HEK293 (cell line): ENCODE measurements around the gene PEX11G.

ENCODE experiments used
- CTCF ChIA-PET: fragments of 350-600 bp; formaldehyde crosslinking; extraction: SDS; loops from one replicate; lab custom pipeline; 2021; ENCODE audit warnings: antibody characterized with exemption; lab: Yijun Ruan, JAX
- POLR2A ChIA-PET: fragments of 300-600 bp; formaldehyde crosslinking; extraction: SDS; loops from one replicate; lab custom pipeline; 2020; ENCODE audit warnings: antibody characterized with exemption, inconsistent platforms; lab: Yijun Ruan, JAX
- H3K27ac ChIP-seq: fragments of 200-500 bp; sonication (Bioruptor generic); 2 replicates; pipeline ENCODE4 v1.5.1; 2014; ENCODE audit warnings: low read depth, low read length, control low read depth, inconsistent platforms; ENCODE audit errors: extremely low read depth
- H3K36me3 ChIP-seq, 2 experiments: fragments of 200-500 bp in 1 of 2; sonication (Bioruptor generic) in 1 of 2; 1 replicate in 1 of 2; 2 replicates in 1 of 2; pipeline ENCODE4 v1.5.1; 2014 to 2017; ENCODE audit warnings: inconsistent platforms in 2 of 2, low read length in 2 of 2; ENCODE audit not compliant: control insufficient read depth in 2 of 2, insufficient read depth in 1 of 2
- H3K4me1 ChIP-seq: fragments of 200-500 bp; sonication (Bioruptor generic); 2 replicates; pipeline ENCODE4 v1.5.1; 2014; ENCODE audit warnings: mild to moderate bottlenecking, low read length, inconsistent platforms; ENCODE audit not compliant: control insufficient read depth, insufficient read depth
- H3K4me3 ChIP-seq: 2 replicates; pipeline ENCODE4 v1.5.1; 2011; ENCODE audit warnings: low read depth, mild to moderate bottlenecking, control low read depth, low read length, moderate library complexity
- H3K9me3 ChIP-seq: fragments of 200-500 bp; sonication (Bioruptor generic); 2 replicates; pipeline ENCODE4 v1.5.1; 2014; ENCODE audit warnings: low read depth, low read length, inconsistent platforms; ENCODE audit not compliant: control insufficient read depth, insufficient read depth
- REPIN1 ChIP-seq: fragments of 450-650 bp; formaldehyde crosslinking; IDR thresholded peaks from 2 replicates; pipeline ENCODE4 v1.5.1; 2017; ENCODE audit warnings: missing biosample characterization, missing genetic modification characterization, low read depth
- SETDB1 ChIP-seq: IDR thresholded peaks from one replicate; pipeline ENCODE4 v1.6.1; 2017; ENCODE audit warnings: mild to moderate bottlenecking, low read length, moderate library complexity, mixed read lengths; ENCODE audit not compliant: insufficient read length
- TCF7L2 ChIP-seq: IDR thresholded peaks from 2 replicates; pipeline ENCODE4 v1.6.1; 2011; ENCODE audit warnings: low read depth, mild to moderate bottlenecking, inconsistent platforms, low read length, moderate library complexity, borderline replicate concordance
- ZBTB20 ChIP-seq: fragments of 450-650 bp; formaldehyde crosslinking; IDR thresholded peaks from 2 replicates; pipeline ENCODE4 v1.5.1; 2016; ENCODE audit warnings: missing biosample characterization, missing genetic modification characterization
- ZFP37 ChIP-seq: fragments of 450-650 bp; formaldehyde crosslinking; IDR thresholded peaks from 2 replicates; pipeline ENCODE4 v1.5.1; 2016; ENCODE audit warnings: missing biosample characterization, missing genetic modification characterization
- ZNF157 ChIP-seq: fragments of 450-650 bp; formaldehyde crosslinking; IDR thresholded peaks from 2 replicates; pipeline ENCODE4 v1.5.1; 2016; ENCODE audit warnings: missing biosample characterization, missing genetic modification characterization
- ZNF175 ChIP-seq: fragments of 450-650 bp; formaldehyde crosslinking; IDR thresholded peaks from 2 replicates; pipeline ENCODE4 v1.5.1; 2016; ENCODE audit warnings: missing biosample characterization, missing genetic modification characterization
- ZNF184 ChIP-seq: fragments of 450-650 bp; IDR thresholded peaks from 2 replicates; pipeline ENCODE4 v1.5.1; 2018; ENCODE audit warnings: missing biosample characterization, mild to moderate bottlenecking, missing genetic modification characterization
- ZNF214 ChIP-seq: fragments of 450-650 bp; formaldehyde crosslinking; IDR thresholded peaks from 2 replicates; pipeline ENCODE4 v1.5.1; 2017; ENCODE audit warnings: missing biosample characterization, mild to moderate bottlenecking, missing genetic modification characterization, borderline replicate concordance
- ZNF416 ChIP-seq: fragments of 450-650 bp; formaldehyde crosslinking; IDR thresholded peaks from 2 replicates; pipeline ENCODE4 v1.5.1; 2016; ENCODE audit warnings: missing biosample characterization, missing genetic modification characterization
- ZNF560 ChIP-seq: fragments of 450-650 bp; formaldehyde crosslinking; IDR thresholded peaks from 2 replicates; pipeline ENCODE4 v1.5.1; 2017; ENCODE audit warnings: missing biosample characterization, missing genetic modification characterization, borderline replicate concordance
- ZNF561 ChIP-seq: fragments of 450-650 bp; IDR thresholded peaks from 2 replicates; pipeline ENCODE4 v1.5.1; 2018; ENCODE audit warnings: missing biosample characterization, missing genetic modification characterization, borderline replicate concordance
- ZNF654 ChIP-seq: fragments of 450-650 bp; formaldehyde crosslinking; IDR thresholded peaks from 2 replicates; pipeline ENCODE4 v1.5.1; 2016; ENCODE audit warnings: low read depth, missing biosample characterization, missing genetic modification characterization
- ZNF747 ChIP-seq: fragments of 450-650 bp; formaldehyde crosslinking; IDR thresholded peaks from 2 replicates; pipeline ENCODE4 v1.5.1; 2016; ENCODE audit warnings: missing biosample characterization, missing genetic modification characterization
- ZNF76 ChIP-seq: fragments of 450-650 bp; formaldehyde crosslinking; IDR thresholded peaks from 2 replicates; pipeline ENCODE4; 2016; ENCODE audit warnings: low read depth, missing biosample characterization, missing genetic modification characterization, borderline replicate concordance
- ZNF768 ChIP-seq: fragments of 450-650 bp; formaldehyde crosslinking; IDR thresholded peaks from 2 replicates; pipeline ENCODE4 v1.5.1; 2018; ENCODE audit warnings: missing biosample characterization, mild to moderate bottlenecking, missing genetic modification characterization
- ZSCAN16 ChIP-seq: fragments of 450-650 bp; formaldehyde crosslinking; IDR thresholded peaks from 2 replicates; pipeline ENCODE4 v1.5.1; 2016; ENCODE audit warnings: missing biosample characterization, missing genetic modification characterization
- ZSCAN23 ChIP-seq: fragments of 450-650 bp; formaldehyde crosslinking; IDR thresholded peaks from 2 replicates; pipeline ENCODE4 v1.5.1; 2016; ENCODE audit warnings: missing biosample characterization, missing genetic modification characterization
- TF ChIP-seq, protein P1 (sequence below): fragments of 450-650 bp; formaldehyde crosslinking; IDR thresholded peaks from 2 replicates; pipeline ENCODE4 v1.5.1; 2016; ENCODE audit warnings: missing biosample characterization, missing genetic modification characterization
- TF ChIP-seq, protein P2 (sequence below): fragments of 450-650 bp; formaldehyde crosslinking; conservative IDR thresholded peaks from 2 replicates; pipeline ENCODE4 v1.5.1; 2016; ENCODE audit warnings: low read depth, missing biosample characterization, missing genetic modification characterization
- TF ChIP-seq, protein P3 (sequence below): fragments of 450-650 bp; formaldehyde crosslinking; IDR thresholded peaks from 2 replicates; pipeline ENCODE4 v1.5.1; 2017; ENCODE audit warnings: missing biosample characterization, missing genetic modification characterization
- TF ChIP-seq, protein P4 (sequence below): fragments of 450-650 bp; formaldehyde crosslinking; IDR thresholded peaks from 2 replicates; pipeline ENCODE4 v1.5.1; 2016; ENCODE audit warnings: missing biosample characterization, missing genetic modification characterization
- TF ChIP-seq, protein P5 (sequence below): fragments of 450-650 bp; formaldehyde crosslinking; IDR thresholded peaks from 2 replicates; pipeline ENCODE4 v1.5.0; 2017; ENCODE audit warnings: missing biosample characterization, missing genetic modification characterization, borderline replicate concordance

The PEX11G gene

DNA sequence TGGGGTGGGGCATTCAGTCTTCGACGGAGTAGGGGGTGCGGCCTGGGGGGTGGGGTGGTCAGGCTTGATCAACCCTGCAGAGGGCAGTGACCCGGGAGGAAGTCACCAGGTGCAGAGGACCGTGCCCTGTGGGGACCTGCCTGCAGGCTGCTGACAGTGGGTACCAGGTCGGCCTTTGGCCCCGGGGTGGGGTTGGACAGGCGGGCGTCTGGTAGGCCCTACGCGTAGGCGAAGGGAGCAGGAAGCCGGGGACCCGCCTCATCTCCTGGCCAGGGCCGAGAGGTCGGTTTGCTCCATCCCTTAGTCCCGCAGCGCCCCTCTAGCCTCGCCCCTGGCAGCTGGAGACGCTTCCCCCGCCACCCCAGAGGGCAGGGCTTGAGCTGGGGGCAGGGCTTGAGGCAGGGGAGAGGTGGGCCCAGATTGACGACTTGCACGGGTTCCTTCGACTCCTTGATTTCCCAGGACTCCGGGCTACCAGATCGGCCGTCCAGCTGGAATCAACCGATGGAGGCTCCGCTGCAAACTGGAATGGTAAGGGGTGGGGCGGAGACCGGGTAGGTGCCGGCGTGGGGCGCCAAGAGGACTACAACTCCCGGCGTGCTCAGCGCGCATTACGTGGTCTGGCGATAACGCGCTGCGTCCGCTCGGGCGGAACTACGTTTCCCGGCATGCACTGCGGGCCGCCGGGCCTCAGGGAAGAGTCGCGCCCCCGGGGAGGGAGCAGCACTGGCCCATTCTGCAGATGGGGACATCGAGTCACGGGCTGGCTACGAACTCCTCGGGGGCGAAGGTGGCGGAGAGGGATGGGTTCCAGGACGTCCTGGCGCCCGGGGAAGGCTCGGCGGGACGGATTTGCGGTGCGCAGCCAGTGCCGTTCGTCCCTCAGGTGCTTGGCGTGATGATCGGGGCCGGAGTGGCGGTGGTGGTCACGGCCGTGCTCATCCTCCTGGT is 46.5 kb upstream of the PEX11G start, which contains the start of gene PNPLA6:
PNPLA6 (plus strand) TSS at position 671 of the 951 bp plus-strand sequence; CDS start at position 743, 72 bp downstream.
- H3K9me3 ChIP-seq, result no peaks in the 10 kb centered on the region
- peaks cover 0 to 18% of the 10 kb centered on the region in 2 experiments; a peak in 2 of 3 replicates for H3K36me3 ChIP-seq
- H3K4me1 ChIP-seq, result no peaks in the 10 kb centered on the region
- CTCF ChIA-PET, result interaction anchor here (1.1 kb wide), 1 partner anchor 62 kb away, joined by 3 read pairs; no protein-coding TSS in a partner anchor
- POLR2A ChIA-PET, result interaction anchor here (0.6 to 3.4 kb wide), 6 partner anchors 9 to 155 kb away, joined by 3 to 27 read pairs (median 4); partner anchors contain the start of genes MCOLN1 and ZNF358
- H3K27ac ChIP-seq, result peak within 1 kb of the TSS; percentile 39; the same call in 1 of the 2 replicates
- H3K4me3 ChIP-seq, result peak within 1 kb of the TSS; percentile 82
- TF ChIP-seq ZSCAN23 (tag by site-specific recombination) (no peak), TCF7L2 (no peak), ZNF175 (tag by site-specific recombination) (no peak), ZNF214 (tag by site-specific recombination) (no peak), ZNF560 (tag by site-specific recombination) (no peak), ZBTB20 (peak; percentile 86), ZNF747 (tag by site-specific recombination) (no peak), ZNF157 (tag by site-specific recombination) (no peak), SETDB1 (no peak), REPIN1 (no peak), ZNF654 (tag by site-specific recombination) (no peak), ZNF561 (tag by site-specific recombination) (peak; percentile 10; the same call in 1 of the 2 replicates), ZNF768 (no peak; the same call in 1 of the 2 replicates), ZNF76 (peak; percentile 99), ZFP37 (tag by site-specific recombination) (no peak), ZNF416 (tag by site-specific recombination) (no peak), ZNF184 (tag by site-specific recombination) (no peak), ZSCAN16 (no peak)
- TF ChIP-seq, protein P1, sequence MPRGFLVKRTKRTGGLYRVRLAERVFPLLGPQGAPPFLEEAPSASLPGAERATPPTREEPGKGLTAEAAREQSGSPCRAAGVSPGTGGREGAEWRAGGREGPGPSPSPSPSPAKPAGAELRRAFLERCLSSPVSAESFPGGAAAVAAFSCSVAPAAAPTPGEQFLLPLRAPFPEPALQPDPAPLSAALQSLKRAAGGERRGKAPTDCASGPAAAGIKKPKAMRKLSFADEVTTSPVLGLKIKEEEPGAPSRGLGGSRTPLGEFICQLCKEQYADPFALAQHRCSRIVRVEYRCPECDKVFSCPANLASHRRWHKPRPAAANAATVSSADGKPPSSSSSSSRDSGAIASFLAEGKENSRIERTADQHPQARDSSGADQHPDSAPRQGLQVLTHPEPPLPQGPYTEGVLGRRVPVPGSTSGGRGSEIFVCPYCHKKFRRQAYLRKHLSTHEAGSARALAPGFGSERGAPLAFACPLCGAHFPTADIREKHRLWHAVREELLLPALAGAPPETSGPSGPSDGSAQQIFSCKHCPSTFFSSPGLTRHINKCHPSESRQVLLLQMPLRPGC (tag by site-specific recombination), result no peak
- TF ChIP-seq, protein P2, sequence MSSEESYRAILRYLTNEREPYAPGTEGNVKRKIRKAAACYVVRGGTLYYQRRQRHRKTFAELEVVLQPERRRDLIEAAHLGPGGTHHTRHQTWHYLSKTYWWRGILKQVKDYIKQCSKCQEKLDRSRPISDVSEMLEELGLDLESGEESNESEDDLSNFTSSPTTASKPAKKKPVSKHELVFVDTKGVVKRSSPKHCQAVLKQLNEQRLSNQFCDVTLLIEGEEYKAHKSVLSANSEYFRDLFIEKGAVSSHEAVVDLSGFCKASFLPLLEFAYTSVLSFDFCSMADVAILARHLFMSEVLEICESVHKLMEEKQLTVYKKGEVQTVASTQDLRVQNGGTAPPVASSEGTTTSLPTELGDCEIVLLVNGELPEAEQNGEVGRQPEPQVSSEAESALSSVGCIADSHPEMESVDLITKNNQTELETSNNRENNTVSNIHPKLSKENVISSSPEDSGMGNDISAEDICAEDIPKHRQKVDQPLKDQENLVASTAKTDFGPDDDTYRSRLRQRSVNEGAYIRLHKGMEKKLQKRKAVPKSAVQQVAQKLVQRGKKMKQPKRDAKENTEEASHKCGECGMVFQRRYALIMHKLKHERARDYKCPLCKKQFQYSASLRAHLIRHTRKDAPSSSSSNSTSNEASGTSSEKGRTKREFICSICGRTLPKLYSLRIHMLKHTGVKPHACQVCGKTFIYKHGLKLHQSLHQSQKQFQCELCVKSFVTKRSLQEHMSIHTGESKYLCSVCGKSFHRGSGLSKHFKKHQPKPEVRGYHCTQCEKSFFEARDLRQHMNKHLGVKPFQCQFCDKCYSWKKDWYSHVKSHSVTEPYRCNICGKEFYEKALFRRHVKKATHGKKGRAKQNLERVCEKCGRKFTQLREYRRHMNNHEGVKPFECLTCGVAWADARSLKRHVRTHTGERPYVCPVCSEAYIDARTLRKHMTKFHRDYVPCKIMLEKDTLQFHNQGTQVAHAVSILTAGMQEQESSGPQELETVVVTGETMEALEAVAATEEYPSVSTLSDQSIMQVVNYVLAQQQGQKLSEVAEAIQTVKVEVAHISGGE (tag by site-specific recombination), result peak; percentile 94
- TF ChIP-seq, protein P3, sequence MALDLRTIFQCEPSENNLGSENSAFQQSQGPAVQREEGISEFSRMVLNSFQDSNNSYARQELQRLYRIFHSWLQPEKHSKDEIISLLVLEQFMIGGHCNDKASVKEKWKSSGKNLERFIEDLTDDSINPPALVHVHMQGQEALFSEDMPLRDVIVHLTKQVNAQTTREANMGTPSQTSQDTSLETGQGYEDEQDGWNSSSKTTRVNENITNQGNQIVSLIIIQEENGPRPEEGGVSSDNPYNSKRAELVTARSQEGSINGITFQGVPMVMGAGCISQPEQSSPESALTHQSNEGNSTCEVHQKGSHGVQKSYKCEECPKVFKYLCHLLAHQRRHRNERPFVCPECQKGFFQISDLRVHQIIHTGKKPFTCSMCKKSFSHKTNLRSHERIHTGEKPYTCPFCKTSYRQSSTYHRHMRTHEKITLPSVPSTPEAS, result 0 out of 2 replicates have a peak, but pooled peaks have one; percentile 27
- TF ChIP-seq, protein P4, sequence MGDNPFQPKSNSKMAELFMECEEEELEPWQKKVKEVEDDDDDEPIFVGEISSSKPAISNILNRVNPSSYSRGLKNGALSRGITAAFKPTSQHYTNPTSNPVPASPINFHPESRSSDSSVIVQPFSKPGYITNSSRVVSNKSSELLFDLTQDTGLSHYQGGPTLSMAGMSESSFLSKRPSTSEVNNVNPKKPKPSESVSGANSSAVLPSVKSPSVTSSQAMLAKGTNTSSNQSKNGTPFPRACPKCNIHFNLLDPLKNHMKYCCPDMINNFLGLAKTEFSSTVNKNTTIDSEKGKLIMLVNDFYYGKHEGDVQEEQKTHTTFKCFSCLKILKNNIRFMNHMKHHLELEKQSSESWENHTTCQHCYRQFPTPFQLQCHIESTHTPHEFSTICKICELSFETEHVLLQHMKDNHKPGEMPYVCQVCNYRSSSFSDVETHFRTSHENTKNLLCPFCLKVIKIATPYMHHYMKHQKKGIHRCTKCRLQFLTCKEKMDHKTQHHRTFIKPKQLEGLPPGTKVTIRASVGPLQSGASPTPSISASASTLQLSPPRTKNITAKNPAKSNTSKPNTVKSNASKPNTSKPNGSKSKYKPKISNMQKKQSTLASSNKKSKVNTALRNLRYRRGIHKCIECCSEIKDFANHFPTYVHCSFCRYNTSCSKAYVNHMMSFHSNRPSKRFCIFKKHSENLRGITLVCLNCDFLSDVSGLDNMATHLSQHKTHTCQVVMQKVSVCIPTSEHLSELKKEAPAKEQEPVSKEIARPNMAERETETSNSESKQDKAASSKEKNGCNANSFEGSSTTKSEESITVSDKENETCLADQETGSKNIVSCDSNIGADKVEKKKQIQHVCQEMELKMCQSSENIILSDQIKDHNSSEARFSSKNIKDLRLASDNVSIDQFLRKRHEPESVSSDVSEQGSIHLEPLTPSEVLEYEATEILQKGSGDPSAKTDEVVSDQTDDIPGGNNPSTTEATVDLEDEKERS (tag by site-specific recombination), result peak; percentile 92
- TF ChIP-seq, protein P5, sequence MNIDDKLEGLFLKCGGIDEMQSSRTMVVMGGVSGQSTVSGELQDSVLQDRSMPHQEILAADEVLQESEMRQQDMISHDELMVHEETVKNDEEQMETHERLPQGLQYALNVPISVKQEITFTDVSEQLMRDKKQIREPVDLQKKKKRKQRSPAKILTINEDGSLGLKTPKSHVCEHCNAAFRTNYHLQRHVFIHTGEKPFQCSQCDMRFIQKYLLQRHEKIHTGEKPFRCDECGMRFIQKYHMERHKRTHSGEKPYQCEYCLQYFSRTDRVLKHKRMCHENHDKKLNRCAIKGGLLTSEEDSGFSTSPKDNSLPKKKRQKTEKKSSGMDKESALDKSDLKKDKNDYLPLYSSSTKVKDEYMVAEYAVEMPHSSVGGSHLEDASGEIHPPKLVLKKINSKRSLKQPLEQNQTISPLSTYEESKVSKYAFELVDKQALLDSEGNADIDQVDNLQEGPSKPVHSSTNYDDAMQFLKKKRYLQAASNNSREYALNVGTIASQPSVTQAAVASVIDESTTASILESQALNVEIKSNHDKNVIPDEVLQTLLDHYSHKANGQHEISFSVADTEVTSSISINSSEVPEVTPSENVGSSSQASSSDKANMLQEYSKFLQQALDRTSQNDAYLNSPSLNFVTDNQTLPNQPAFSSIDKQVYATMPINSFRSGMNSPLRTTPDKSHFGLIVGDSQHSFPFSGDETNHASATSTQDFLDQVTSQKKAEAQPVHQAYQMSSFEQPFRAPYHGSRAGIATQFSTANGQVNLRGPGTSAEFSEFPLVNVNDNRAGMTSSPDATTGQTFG (tag by site-specific recombination), result 0 out of 2 replicates have a peak, but pooled peaks have one; percentile 17
